ENCODE results near the gene TPK1.

Gene TPK1

DNA sequence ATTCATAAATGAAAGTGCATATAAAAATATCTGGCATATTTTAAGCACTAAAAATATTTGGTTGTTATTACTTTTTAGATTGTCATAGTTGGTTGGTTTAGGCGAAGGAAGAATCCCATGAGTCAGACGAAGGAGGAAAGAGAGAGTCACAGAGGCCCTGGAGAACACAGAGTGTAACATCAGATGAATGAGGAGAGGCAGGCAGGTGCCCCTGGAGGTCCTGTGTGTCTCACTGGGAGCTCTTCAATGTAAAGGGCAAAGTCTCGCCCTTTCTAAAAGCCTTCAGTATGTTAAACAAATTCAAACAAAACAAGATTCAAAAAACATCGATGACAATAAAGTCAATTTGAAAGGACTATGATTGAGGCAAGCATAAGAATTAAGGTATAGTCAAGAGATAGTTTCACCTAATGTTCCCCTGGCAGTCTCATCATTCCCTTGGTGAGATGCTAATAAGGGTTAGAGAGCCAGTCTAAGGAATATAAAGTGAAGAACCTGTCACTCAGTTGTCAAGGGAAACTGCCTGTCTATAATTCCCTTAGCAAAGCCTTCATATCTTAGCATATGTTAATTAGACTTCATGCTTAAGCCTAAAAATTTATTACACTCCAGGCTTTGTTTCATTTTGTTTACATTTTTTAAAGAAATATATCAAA, 194.3 kb downstream of the TPK1 start:
- ChIA-PET POLR2A (ENCODE audit: low non-redundant PET) (no interaction called here), CTCF (no interaction called here)
- no peak for DNase-seq (ENCODE audit: low spot score)
- no peak overlapping the region for H3K27ac ChIP-seq
- TF ChIP-seq, protein P1, sequence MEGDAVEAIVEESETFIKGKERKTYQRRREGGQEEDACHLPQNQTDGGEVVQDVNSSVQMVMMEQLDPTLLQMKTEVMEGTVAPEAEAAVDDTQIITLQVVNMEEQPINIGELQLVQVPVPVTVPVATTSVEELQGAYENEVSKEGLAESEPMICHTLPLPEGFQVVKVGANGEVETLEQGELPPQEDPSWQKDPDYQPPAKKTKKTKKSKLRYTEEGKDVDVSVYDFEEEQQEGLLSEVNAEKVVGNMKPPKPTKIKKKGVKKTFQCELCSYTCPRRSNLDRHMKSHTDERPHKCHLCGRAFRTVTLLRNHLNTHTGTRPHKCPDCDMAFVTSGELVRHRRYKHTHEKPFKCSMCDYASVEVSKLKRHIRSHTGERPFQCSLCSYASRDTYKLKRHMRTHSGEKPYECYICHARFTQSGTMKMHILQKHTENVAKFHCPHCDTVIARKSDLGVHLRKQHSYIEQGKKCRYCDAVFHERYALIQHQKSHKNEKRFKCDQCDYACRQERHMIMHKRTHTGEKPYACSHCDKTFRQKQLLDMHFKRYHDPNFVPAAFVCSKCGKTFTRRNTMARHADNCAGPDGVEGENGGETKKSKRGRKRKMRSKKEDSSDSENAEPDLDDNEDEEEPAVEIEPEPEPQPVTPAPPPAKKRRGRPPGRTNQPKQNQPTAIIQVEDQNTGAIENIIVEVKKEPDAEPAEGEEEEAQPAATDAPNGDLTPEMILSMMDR (conservative IDR thresholded peaks at IDR 0.05; ENCODE audit: low read depth), result no peak

DNA sequence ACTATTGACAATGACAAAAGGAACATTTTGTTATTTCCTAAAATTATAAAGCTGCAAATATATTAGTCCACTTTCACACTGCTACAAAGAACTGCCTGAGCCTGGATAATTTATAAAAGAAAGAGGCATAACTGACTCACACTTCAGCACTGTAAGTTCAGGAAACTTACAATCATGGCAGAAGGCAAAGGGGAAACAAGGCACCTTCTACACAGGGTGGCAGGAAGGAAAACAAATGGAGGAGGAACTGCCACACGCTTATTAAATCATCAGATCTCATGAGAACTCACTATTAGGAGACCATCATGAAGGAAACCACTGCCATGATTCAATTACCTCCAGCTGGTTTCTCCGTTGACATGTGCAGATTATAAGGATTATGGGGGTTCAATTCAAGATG, 203.1 kb downstream of the TPK1 start:
- ChIA-PET CTCF (no interaction called here), POLR2A (ENCODE audit: low non-redundant PET) (no interaction called here)
- no peak for DNase-seq (ENCODE audit: low spot score)
- TF ChIP-seq, protein P1 (conservative IDR thresholded peaks at IDR 0.05; ENCODE audit: low read depth), result no peak
- H3K27ac ChIP-seq, result no peak overlapping the region

DNA sequence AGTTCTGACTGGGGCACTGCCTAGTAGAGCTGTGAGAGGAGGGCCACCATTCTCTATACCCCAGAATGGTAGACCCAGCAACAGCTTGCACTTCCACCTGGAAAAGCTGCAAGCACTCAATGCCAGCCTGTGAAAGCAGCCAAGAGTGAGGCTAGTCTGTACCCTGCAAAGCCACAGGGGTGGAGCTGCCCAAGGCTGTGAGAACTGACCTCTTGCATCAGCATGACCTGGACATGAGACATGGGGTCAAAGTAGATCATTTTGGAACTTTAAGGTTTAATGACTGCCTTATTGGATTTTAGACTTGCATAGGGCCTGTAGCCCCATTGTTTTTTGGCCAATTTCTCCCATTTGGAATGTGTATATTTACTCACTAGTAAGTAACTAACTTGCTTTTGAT, 206.3 kb downstream of the TPK1 start:
- no peak for DNase-seq (ENCODE audit: low spot score)
- H3K27ac ChIP-seq, result no peak overlapping the region
- TF ChIP-seq, protein P1 (conservative IDR thresholded peaks at IDR 0.05; ENCODE audit: low read depth), result no peak
- ChIA-PET CTCF (no interaction called here), POLR2A (ENCODE audit: low non-redundant PET) (no interaction called here)

DNA sequence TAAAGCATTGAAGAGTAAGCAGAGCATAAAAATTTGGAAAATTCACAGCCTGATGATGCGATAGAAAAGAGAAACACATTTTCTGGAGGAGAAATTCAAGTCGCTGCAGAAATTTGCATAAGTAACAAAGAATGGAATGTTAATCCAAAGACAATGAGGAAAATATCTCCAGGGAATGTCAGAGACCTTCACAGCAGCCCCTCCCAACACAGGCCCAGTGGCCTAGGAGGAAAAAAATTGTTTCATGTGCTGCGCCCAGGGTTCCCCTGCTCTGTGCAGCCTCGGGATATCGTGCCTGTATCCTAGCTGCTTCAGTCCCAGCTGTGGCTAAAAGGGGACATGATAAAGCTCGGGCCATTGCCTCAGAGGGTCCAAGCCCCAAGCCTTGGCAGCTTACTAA, 206.8 kb downstream of the TPK1 start:
- CTCF ChIA-PET, result no interaction called here
- no peak overlapping the region for H3K27ac ChIP-seq
- DNase-seq (ENCODE audit: low spot score), result no peak
- POLR2A ChIA-PET (ENCODE audit: low non-redundant PET), result no interaction called here
- TF ChIP-seq, protein P1 (conservative IDR thresholded peaks at IDR 0.05; ENCODE audit: low read depth), result no peak

DNA sequence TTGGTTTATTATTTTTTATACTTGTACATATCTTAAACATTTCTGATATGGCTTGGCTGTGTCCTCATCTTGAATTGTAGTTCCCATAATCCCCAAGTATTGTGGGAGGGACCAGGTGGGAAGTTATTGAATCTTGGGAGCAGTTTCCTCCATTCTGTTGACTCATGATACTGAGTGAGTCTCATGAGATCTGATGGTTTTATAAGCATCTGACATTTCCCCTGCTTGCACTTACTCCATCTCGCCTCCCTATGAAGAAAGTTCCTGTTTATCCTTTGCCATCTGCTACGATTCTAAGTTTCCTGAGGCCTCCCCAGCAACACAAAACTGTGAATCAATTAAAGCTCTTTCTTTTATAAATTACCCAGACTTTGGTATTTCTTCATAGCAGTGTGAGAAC, 207.7 kb downstream of the TPK1 start:
- POLR2A ChIA-PET (ENCODE audit: low non-redundant PET), result no interaction called here
- no peak for DNase-seq (ENCODE audit: low spot score)
- CTCF ChIA-PET, result no interaction called here
- TF ChIP-seq, protein P1 (conservative IDR thresholded peaks at IDR 0.05; ENCODE audit: low read depth), result no peak
- no peak overlapping the region for H3K27ac ChIP-seq

DNA sequence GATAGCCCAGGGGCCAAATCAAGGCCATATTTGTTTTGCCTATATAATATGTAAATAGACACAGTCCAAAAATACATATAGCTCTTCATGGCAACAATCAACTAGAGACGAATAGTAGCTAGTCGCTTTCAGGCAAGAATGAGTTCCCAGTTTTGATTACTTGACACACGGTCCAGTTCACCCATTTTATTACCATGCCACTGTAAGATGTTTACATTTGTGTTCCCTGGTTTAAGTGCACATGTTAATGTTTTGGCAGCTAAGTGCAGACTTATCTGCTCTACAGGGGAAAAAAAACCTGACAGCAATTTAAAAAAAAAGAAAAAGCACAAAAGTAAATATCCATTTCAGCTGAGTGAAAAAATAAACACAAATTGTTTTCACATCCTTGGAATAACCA, 213.1 kb downstream of the TPK1 start:
- ChIA-PET POLR2A (ENCODE audit: low non-redundant PET) (no interaction called here), CTCF (no interaction called here)
- TF ChIP-seq, protein P1 (conservative IDR thresholded peaks at IDR 0.05; ENCODE audit: low read depth), result no peak
- DNase-seq (ENCODE audit: low spot score), result no peak
- H3K27ac ChIP-seq, result no peak overlapping the region

DNA sequence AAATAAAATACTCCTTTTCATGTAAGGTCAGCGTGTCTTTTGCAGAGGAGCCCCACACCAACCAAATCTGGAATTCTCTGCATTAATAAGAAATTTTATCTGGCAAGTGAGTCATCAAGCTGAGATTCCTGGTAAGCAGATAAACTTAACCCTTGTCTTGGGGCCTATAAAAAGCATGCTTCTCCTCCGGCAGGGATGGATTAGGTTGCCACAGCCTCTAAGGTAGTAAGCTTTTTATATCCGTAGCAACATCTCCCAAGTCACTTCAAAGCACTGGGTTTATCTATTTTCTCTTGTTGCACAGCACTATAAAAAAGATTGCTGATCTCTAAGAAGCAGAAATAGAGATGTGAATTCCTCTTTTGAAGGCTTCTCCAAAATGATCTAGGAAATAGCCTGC, 229.6 kb downstream of the TPK1 start:
- ChIA-PET POLR2A (ENCODE audit: low non-redundant PET) (no interaction called here), CTCF (no interaction called here)
- TF ChIP-seq, protein P1 (conservative IDR thresholded peaks at IDR 0.05; ENCODE audit: low read depth), result no peak
- DNase-seq (ENCODE audit: low spot score), result no peak
- H3K27ac ChIP-seq, result no peak overlapping the region
